Pancreas (tissue), 10 donors: Measurements from ENCODE around the gene IL31RA. TPM values are rescaled to one million over a fixed set of nuclear protein-coding genes. Genes with fewer than 3 reads are reported as not detected.

Experiments
- ATAC-seq, 4 donors: fragments of 200-7000 bp; cut with Tn5 transposase; one replicate each; pipeline versions ENCODE4 v1.8.0 to v1.9.1; 2020; ENCODE audit warnings: mild to moderate bottlenecking in 4 of 4, moderate library complexity in 4 of 4
- DNase-seq, 6 donors: peaks; one replicate each; pipeline ENCODE4 v3.0.0-alpha.2; 2020
- FAIRE-seq: peaks from 2 replicates; lab custom pipeline; 2012; peaks lifted over from hg19 to GRCh38; lab: Jason Lieb, UNC
- H3K27ac ChIP-seq, 4 donors: fragments of 200-600 bp; sonication (generic); 1 replicate in 3 of 4; 2 replicates in 1 of 4; pipeline versions ENCODE4 v1.5.0 to v1.8.0; 2020
- H3K27me3 ChIP-seq, 4 donors: fragments of 200-600 bp; one replicate each; pipeline ENCODE4 v1.8.0; 2021
- H3K36me3 ChIP-seq, 3 donors: fragments of 200-600 bp; sonication (generic) in 1 of 3; one replicate each; pipeline versions ENCODE4 v1.5.0 to v1.8.0; 2020 to 2021
- H3K4me1 ChIP-seq, 3 donors: fragments of 200-600 bp; one replicate each; pipeline ENCODE4 v1.8.0; 2021
- H3K4me3 ChIP-seq, 4 donors: fragments of 200-600 bp; sonication (generic) in 2 of 4; one replicate each; pipeline versions ENCODE4 v1.5.0 to v1.8.0; 2020 to 2021
- H3K9me3 ChIP-seq, 4 donors: fragments of 200-600 bp; one replicate each; pipeline ENCODE4 v1.8.0; 2021
- WGBS, 2 donors: extraction: QIAGEN DNeasy Blood & Tissue Kit; methylation state at CpG; one replicate each; pipeline ENCODE4 v1.1.7; 2013; 5-methylcytosine and 5-hydroxymethylcytosine counted together
- intact Hi-C, 3 donors: fragments of 100-400 bp; cut with DNase I; formaldehyde crosslinking; loops; one replicate each; pipeline versions ENCODE4 v1.11.1 to v1.14.2; 2022
- polyA plus RNA-seq, 2 donors: library from polyadenylated mRNA; stranded (reverse); fragments of 200-250 nt; gene quantifications; one replicate each; pipeline ENCODE4 v1.2.3, GENCODE V29; 2013
- total RNA-seq, 6 donors: library from RNA; stranded (reverse); fragmentation: NEBNext Ultra II Directional in 4 of 6; extraction: Animal tissue kit (Norgen Biotek cat#: 25700) in 4 of 6; gene quantifications; one replicate each; pipeline versions ENCODE4 v1.2.1 to v1.2.4, GENCODE V29; 2021 to 2023
- TF ChIP-seq, protein P1 (sequence below), 4 donors: fragments of 200-600 bp; sonication (generic) in 3 of 4; IDR thresholded peaks; one replicate each; pipeline versions ENCODE4 v1.5.0 to v1.8.0; 2021; ENCODE audit warnings: antibody characterized with exemption in 4 of 4
- donor health status: healthy with polysubstance abuse.
- donor health status: DM: no; HTN: no; CAD: no; lungs with moderate emphysema.
- donor health status: DM: no; HTN: no; CAD: no.
- donor health status: control.
- donor health status: control.
- donor health status: Bipolar disorder and iron deficiency.
- donor health status: DM: yes; HTN: yes; CAD: no.
- donor health status: DM: no; HTN: no; CAD: no.
- donor health status: DM: no; HTN: no; CAD: no.
- donor health status: DM: yes; HTN: yes; CAD: no.

IL31RA gene
- total and polyA plus RNA-seq, 8 donors = 0.07 to 0.44 (median 0.24) TPM

DNA sequence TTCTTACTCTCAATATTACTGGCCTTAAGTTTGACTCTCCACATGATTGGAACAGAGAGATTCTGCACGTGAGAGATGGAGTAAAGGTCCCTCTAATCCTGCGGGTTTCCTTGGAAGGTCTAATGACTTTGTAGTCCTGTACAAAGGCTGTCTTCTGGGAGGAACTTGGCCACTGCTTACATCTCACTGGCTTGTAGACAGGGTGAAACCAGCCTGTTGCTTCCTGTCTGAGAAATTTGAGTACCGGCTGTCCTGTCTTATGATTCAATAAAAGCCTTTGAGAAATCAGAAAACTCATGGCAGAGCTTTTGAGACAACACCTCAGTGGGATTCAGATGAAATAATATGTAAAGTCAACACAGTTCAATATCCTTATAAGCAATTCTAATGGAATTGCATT, 43.0 kb downstream of the IL31RA start:
- Histone ChIP-seq H3K27ac (no peak overlapping the region), H3K36me3 (no peaks in the 10 kb centered on the region), H3K27me3 (no peaks in the 10 kb centered on the region), H3K9me3 (no peaks in the 10 kb centered on the region), H3K4me3 (no peak overlapping the region), H3K4me1 (no peaks in the 10 kb centered on the region)
- intact Hi-C loops = no loop called here
- no peak for FAIRE-seq
- TF ChIP-seq, protein P1, sequence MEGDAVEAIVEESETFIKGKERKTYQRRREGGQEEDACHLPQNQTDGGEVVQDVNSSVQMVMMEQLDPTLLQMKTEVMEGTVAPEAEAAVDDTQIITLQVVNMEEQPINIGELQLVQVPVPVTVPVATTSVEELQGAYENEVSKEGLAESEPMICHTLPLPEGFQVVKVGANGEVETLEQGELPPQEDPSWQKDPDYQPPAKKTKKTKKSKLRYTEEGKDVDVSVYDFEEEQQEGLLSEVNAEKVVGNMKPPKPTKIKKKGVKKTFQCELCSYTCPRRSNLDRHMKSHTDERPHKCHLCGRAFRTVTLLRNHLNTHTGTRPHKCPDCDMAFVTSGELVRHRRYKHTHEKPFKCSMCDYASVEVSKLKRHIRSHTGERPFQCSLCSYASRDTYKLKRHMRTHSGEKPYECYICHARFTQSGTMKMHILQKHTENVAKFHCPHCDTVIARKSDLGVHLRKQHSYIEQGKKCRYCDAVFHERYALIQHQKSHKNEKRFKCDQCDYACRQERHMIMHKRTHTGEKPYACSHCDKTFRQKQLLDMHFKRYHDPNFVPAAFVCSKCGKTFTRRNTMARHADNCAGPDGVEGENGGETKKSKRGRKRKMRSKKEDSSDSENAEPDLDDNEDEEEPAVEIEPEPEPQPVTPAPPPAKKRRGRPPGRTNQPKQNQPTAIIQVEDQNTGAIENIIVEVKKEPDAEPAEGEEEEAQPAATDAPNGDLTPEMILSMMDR (IDR thresholded peaks at IDR 0.05) = no peak
- WGBS, 2 donors = 74 to 77% methylated on average over 3 of the region's 3 CpGs
- no peak for DNase-seq
- ATAC-seq = no peak

DNA sequence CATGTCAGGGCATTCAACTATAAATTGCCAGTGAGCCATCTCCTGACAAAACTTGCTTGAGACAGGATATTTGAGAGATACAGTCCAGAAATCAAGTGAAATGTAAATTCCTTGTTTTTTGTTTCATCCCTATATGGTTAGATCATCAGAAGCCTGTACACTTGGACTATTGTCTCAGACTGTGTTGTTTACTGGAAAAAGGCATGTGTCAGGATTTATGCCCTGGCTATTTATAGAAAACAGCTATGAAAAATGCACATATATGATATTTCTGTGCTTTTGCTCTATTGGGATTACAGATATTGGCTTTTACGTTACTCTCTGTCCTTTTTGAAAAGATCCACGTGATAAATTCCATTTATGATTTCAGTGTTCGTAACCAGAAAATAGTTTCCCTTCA, 44.2 kb downstream of the IL31RA start:
- DNase-seq (no peak), ATAC-seq (no peak), FAIRE-seq (no peak)
- no peaks in the 10 kb centered on the region for H3K9me3 ChIP-seq
- H3K27me3 ChIP-seq = no peaks in the 10 kb centered on the region
- 91 to 95% methylated on average over 3 of the region's 3 CpGs for WGBS, 2 donors
- intact Hi-C loops = no loop called here
- TF ChIP-seq, protein P1 (IDR thresholded peaks at IDR 0.05) = no peak
- no peak overlapping the region for H3K4me3 ChIP-seq
- no peaks in the 10 kb centered on the region for H3K36me3 ChIP-seq
- H3K4me1 ChIP-seq = no peaks in the 10 kb centered on the region
- no peak overlapping the region for H3K27ac ChIP-seq

DNA sequence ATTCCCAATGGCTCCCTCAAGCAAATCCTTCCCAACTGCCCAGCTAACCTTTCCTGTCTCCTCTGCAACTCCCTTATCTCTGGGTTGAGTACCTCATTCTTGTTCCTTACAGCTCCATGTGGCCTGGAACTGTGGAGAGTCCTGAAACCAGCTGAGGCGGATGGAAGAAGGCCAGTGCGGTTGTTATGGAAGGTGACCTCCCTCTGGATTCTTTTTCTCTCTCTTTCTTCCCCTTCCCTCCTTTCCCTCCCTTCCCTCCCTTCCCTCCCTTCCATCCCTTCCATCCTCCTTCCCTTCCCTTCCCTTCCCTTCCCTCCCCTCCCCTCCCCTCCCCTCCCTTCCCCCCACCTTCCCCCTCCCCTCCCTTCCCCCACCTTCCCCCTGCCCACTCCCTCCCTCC, 45.1 kb downstream of the IL31RA start:
- TF ChIP-seq, protein P1 (IDR thresholded peaks at IDR 0.05) = no peak
- no peaks in the 10 kb centered on the region for H3K4me1 ChIP-seq
- 99 to 100% methylated on average over 2 of the region's 2 CpGs for WGBS, 2 donors

DNA sequence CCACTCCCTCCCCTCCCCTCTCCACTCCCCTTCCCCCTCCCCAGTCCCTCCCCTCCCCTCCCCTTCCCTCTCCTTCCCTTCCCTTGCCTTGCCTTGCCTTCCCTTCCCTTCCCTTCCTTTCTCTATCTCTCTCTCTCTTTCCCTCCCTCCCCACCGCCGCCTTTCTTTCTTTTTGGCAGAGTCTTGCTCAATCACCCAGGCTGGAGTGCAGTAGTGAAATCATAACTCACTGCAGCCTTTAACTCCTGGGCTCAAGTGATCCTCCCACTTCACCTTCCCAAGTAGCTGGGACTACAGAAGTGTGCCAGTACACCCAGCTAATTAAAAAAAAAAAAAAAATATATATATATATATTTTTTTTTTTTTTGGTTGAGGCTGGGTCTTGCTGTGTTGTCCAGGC, 45.5 kb downstream of the IL31RA start:
- Histone ChIP-seq H3K27ac (no peak overlapping the region), H3K4me3 (no peak overlapping the region), H3K36me3 (no peaks in the 10 kb centered on the region), H3K9me3 (no peaks in the 10 kb centered on the region), H3K4me1 (no peaks in the 10 kb centered on the region), H3K27me3 (no peaks in the 10 kb centered on the region)
- DNase-seq (no peak), FAIRE-seq (no peak), ATAC-seq (no peak)
- TF ChIP-seq, protein P1 (IDR thresholded peaks at IDR 0.05) = no peak
- 55 to 71% methylated on average over 2 of the region's 2 CpGs for WGBS, 2 donors
- intact Hi-C loops = no loop called here

More for the DNA sequence above, 45.1 kb downstream of the IL31RA start:
- intact Hi-C loops = no loop called here
- H3K9me3 ChIP-seq = no peaks in the 10 kb centered on the region
- no peak for DNase-seq
- no peaks in the 10 kb centered on the region for H3K36me3 ChIP-seq
- no peaks in the 10 kb centered on the region for H3K27me3 ChIP-seq
- no peak for ATAC-seq
- no peak overlapping the region for H3K4me3 ChIP-seq
- no peak overlapping the region for H3K27ac ChIP-seq
- FAIRE-seq = no peak

DNA sequence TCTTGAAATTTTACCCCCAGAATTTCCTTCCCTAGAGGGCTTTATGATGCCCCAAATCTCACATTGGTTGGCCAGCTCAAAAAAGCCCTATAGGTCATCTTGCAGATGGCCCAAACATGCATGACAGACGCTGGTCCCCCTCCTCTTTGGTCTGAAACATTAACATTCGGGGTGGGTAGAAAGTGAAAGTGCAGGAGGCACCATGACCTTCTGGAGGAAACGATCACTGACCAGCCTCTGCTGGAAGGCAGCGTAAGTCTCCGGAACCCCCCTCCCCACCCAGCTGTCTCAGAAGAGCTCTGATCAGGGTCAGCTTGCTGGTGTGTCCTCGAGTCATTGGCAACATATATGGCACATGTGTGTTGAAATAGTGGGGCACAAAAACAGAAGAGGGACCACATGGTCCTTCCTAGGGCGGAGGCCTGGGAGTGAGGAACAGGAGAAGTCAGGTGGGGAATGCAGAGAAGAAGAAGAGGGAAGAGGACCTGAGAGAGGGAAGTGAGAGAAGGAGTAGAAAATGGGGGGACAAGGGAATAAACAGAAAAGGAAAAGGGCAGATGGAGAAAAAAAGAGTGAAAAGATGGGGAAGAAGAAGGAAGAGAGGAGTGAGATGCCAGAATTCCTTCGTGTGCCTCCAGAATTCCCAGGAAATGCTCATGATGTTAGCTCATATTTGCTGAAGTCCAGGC, 46.2 kb downstream of the IL31RA start:
- DNase-seq (no peak), FAIRE-seq (no peak), ATAC-seq (no peak)
- intact Hi-C loops = no loop called here
- H3K4me1 ChIP-seq = no peaks in the 10 kb centered on the region
- H3K27me3 ChIP-seq = no peaks in the 10 kb centered on the region
- no peak overlapping the region for H3K4me3 ChIP-seq
- 81 to 84% methylated on average over 8 of the region's 8 CpGs for WGBS, 2 donors
- H3K36me3 ChIP-seq = no peaks in the 10 kb centered on the region
- TF ChIP-seq, protein P1 (IDR thresholded peaks at IDR 0.05) = no peak
- H3K27ac ChIP-seq = no peak overlapping the region
- no peaks in the 10 kb centered on the region for H3K9me3 ChIP-seq
